ENCODE data around the gene STRIP2. TPM values are rescaled to one million over a fixed set of nuclear protein-coding genes. Genes with fewer than 3 reads are reported as not detected.

Gene STRIP2
- polyA plus RNA-seq, 1 donor (not counting 4 experiments of a cell fraction or from before 2014, with no cell fraction given), result 12.5 TPM

GRCh38 chr7:129465080-129465479, 30.8 kb downstream of the STRIP2 start:
- H3K9ac ChIP-seq (ENCODE audit: control insufficient read depth, extremely low read depth, insufficient read depth, low read length), result no peak overlapping the region
- H3K4me3 ChIP-seq (ENCODE audit: control insufficient read depth in 2 of 3, extremely low read depth in 1 of 3, insufficient read depth in 2 of 3, low read depth in 1 of 3, low read length in 3 of 3), result no peak overlapping the region
- H3K36me3 ChIP-seq (ENCODE audit: control insufficient read depth in 2 of 2, extremely low read depth in 1 of 2, insufficient read depth in 2 of 2, low read length in 2 of 2), result peaks cover 28 to 29% of the 10 kb centered on the region in 2 experiments
- DNase-seq (ENCODE audit: low read depth, low spot score), result no peak
- no peak overlapping the region for H2AFZ ChIP-seq (ENCODE audit: control insufficient read depth, low read length)
- no peak overlapping the region for H3K4me2 ChIP-seq (ENCODE audit: control insufficient read depth, extremely low read depth, insufficient read depth, low read depth, low read length)
- H3K27ac ChIP-seq (ENCODE audit: control insufficient read depth, insufficient read depth, low read length), result no peak overlapping the region
- dilution Hi-C loops (cut with MboI; ENCODE audit: extremely low pct_ligation_motif_present, low sequenced_read_pairs), result no loop called here
- no peaks in the 10 kb centered on the region for H3K9me1 ChIP-seq (ENCODE audit: control insufficient read depth, extremely low read depth, insufficient read depth, low read length)
- H4K20me1 ChIP-seq (ENCODE audit: control insufficient read depth, extremely low read depth, insufficient read depth, low read length), result no peaks in the 10 kb centered on the region
- TF ChIP-seq, protein P1, sequence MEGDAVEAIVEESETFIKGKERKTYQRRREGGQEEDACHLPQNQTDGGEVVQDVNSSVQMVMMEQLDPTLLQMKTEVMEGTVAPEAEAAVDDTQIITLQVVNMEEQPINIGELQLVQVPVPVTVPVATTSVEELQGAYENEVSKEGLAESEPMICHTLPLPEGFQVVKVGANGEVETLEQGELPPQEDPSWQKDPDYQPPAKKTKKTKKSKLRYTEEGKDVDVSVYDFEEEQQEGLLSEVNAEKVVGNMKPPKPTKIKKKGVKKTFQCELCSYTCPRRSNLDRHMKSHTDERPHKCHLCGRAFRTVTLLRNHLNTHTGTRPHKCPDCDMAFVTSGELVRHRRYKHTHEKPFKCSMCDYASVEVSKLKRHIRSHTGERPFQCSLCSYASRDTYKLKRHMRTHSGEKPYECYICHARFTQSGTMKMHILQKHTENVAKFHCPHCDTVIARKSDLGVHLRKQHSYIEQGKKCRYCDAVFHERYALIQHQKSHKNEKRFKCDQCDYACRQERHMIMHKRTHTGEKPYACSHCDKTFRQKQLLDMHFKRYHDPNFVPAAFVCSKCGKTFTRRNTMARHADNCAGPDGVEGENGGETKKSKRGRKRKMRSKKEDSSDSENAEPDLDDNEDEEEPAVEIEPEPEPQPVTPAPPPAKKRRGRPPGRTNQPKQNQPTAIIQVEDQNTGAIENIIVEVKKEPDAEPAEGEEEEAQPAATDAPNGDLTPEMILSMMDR (optimal IDR thresholded peaks at IDR 0.05 in 1 of 3, IDR thresholded peaks at IDR 0.05 in 1 of 3, conservative IDR thresholded peaks at IDR 0.05 in 1 of 3; ENCODE audit: extremely low read depth in 1 of 3, insufficient read depth in 2 of 3, low read length in 3 of 3), result no peak
- no peak for TF ChIP-seq EZH2 (IDR thresholded peaks at IDR 0.05; ENCODE audit: low read length)
- no peaks in the 10 kb centered on the region for H3K9me3 ChIP-seq (ENCODE audit: control insufficient read depth, low read depth, low read length)
- no peak for FAIRE-seq
- H3K27me3 ChIP-seq (ENCODE audit: control insufficient read depth, extremely low read depth, insufficient read depth, low read length), result no peaks in the 10 kb centered on the region
- H3K79me2 ChIP-seq (ENCODE audit: control insufficient read depth, insufficient read depth, low read length), result no peaks in the 10 kb centered on the region
- peaks cover 10% of the 10 kb centered on the region for H3K4me1 ChIP-seq (ENCODE audit: control insufficient read depth, extremely low read depth, insufficient read depth, low read length)

DNA sequence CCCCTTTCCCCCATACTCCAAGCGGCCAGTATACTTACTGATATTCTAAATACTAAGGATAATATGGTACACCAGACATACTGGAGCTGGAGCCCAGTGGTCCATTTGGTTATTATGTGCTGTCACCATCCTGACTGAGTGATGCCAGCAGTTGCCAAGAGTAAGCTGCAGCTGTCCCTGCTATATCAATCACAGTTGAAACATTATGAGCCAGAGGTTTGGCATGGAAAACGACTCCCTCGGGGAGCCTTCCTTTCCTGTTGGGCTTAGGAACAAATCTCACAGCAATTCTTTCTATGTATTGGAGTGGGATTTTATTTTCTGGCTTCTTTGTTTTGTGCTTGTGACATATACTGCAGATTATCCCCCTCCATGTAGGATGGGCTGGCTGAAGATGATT, 32.6 kb downstream of the STRIP2 start:
- Histone ChIP-seq H3K4me1 (ENCODE audit: control insufficient read depth, extremely low read depth, insufficient read depth, low read length) (peaks cover 10% of the 10 kb centered on the region), H3K79me2 (ENCODE audit: control insufficient read depth, insufficient read depth, low read length) (no peaks in the 10 kb centered on the region), H3K9me3 (ENCODE audit: control insufficient read depth, low read depth, low read length) (no peaks in the 10 kb centered on the region), H2AFZ (ENCODE audit: control insufficient read depth, low read length) (no peak overlapping the region), H3K9me1 (ENCODE audit: control insufficient read depth, extremely low read depth, insufficient read depth, low read length) (no peaks in the 10 kb centered on the region), H3K4me2 (ENCODE audit: control insufficient read depth, extremely low read depth, insufficient read depth, low read depth, low read length) (no peak overlapping the region), H3K27ac (ENCODE audit: control insufficient read depth, insufficient read depth, low read length) (no peak overlapping the region), H3K4me3 (ENCODE audit: control insufficient read depth in 2 of 3, extremely low read depth in 1 of 3, insufficient read depth in 2 of 3, low read depth in 1 of 3, low read length in 3 of 3) (no peak overlapping the region), H3K27me3 (ENCODE audit: control insufficient read depth, extremely low read depth, insufficient read depth, low read length) (no peaks in the 10 kb centered on the region), H4K20me1 (ENCODE audit: control insufficient read depth, extremely low read depth, insufficient read depth, low read length) (no peaks in the 10 kb centered on the region), H3K36me3 (ENCODE audit: control insufficient read depth in 2 of 2, extremely low read depth in 1 of 2, insufficient read depth in 2 of 2, low read length in 2 of 2) (peaks cover 23 to 25% of the 10 kb centered on the region in 2 experiments), H3K9ac (ENCODE audit: control insufficient read depth, extremely low read depth, insufficient read depth, low read length) (no peak overlapping the region)
- DNase-seq (ENCODE audit: low read depth, low spot score) (no peak), FAIRE-seq (no peak)
- TF ChIP-seq, protein P1 (optimal IDR thresholded peaks at IDR 0.05 in 1 of 3, IDR thresholded peaks at IDR 0.05 in 1 of 3, conservative IDR thresholded peaks at IDR 0.05 in 1 of 3; ENCODE audit: extremely low read depth in 1 of 3, insufficient read depth in 2 of 3, low read length in 3 of 3), result no peak
- no peak for TF ChIP-seq EZH2 (IDR thresholded peaks at IDR 0.05; ENCODE audit: low read length)
- dilution Hi-C loops (cut with MboI; ENCODE audit: extremely low pct_ligation_motif_present, low sequenced_read_pairs), result no loop called here
